ENCODE data around the gene MAT1A. TPM values are rescaled to one million over a fixed set of nuclear protein-coding genes. Genes with fewer than 3 reads are reported as not detected.
A peak's percentile ranks its signal among the peaks of the same experiment; 100 is the strongest.
"Not testable (repeated sequence)": the region's sequence is repeated elsewhere in the genome, so short reads cannot be mapped to it uniquely, and the experiment has no call there.

Gene MAT1A
- total and polyA plus RNA-seq, 10 donors: 0.05 to 0.76 TPM; not detected in 8

GRCh38 chr10:80260295-80261243 lies 28.9 kb downstream of the MAT1A start:
- Histone ChIP-seq H3K27ac (no peak overlapping the region), H3K4me1 (peaks cover 0 to 4% (median 0%) of the 10 kb centered on the region in 6 donors), H3K4me3 (no peak overlapping the region), H3K9me3 (peaks cover 0 to 4% (median 0%) of the 10 kb centered on the region in 8 donors), H3K27me3 (replicated peaks in 1 of 7) (peaks cover 0 to 18% (median 0%) of the 10 kb centered on the region in 7 donors), H3K36me3 (no peaks in the 10 kb centered on the region)
- intact Hi-C loops (cut with DNase I; ENCODE audit: low total_unique reads): no loop called here
- TF ChIP-seq POLR2A (IDR thresholded peaks at IDR 0.05) (no peak), POLR2AphosphoS5 (IDR thresholded peaks at IDR 0.05) (no peak)
- TF ChIP-seq, protein P1, sequence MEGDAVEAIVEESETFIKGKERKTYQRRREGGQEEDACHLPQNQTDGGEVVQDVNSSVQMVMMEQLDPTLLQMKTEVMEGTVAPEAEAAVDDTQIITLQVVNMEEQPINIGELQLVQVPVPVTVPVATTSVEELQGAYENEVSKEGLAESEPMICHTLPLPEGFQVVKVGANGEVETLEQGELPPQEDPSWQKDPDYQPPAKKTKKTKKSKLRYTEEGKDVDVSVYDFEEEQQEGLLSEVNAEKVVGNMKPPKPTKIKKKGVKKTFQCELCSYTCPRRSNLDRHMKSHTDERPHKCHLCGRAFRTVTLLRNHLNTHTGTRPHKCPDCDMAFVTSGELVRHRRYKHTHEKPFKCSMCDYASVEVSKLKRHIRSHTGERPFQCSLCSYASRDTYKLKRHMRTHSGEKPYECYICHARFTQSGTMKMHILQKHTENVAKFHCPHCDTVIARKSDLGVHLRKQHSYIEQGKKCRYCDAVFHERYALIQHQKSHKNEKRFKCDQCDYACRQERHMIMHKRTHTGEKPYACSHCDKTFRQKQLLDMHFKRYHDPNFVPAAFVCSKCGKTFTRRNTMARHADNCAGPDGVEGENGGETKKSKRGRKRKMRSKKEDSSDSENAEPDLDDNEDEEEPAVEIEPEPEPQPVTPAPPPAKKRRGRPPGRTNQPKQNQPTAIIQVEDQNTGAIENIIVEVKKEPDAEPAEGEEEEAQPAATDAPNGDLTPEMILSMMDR (IDR thresholded peaks at IDR 0.05 in 8 of 11, conservative IDR thresholded peaks at IDR 0.05 in 3 of 11): peak; percentile 48 to 80 (median 72)
- DNase-seq: peak; percentile 75
- WGBS, 5 donors: 51 to 66% (median 56%) methylated on average over 15 to 19 of the region's 19 CpGs

- DNase-seq: no peak
- peaks cover 0 to 4% (median 0%) of the 10 kb centered on the region in 8 donors for H3K9me3 ChIP-seq
- 76 to 85% (median 82%) methylated on average over 5 to 6 of the region's 6 CpGs for WGBS, 5 donors
- peaks cover 0 to 4% (median 0%) of the 10 kb centered on the region in 6 donors for H3K4me1 ChIP-seq
- H3K4me3 ChIP-seq: no peak overlapping the region
- intact Hi-C loops (cut with DNase I; ENCODE audit: low total_unique reads): no loop called here
- no peak overlapping the region for H3K27ac ChIP-seq
- TF ChIP-seq POLR2AphosphoS5 (IDR thresholded peaks at IDR 0.05) (no peak), POLR2A (IDR thresholded peaks at IDR 0.05) (no peak)
- TF ChIP-seq, protein P1 (IDR thresholded peaks at IDR 0.05 in 8 of 11, conservative IDR thresholded peaks at IDR 0.05 in 3 of 11): no peak
- no peaks in the 10 kb centered on the region for H3K36me3 ChIP-seq
- H3K27me3 ChIP-seq (replicated peaks in 1 of 7): peaks cover 0 to 14% (median 0%) of the 10 kb centered on the region in 7 donors
These were observed 30.0 kb downstream of the MAT1A start for GRCh38 chr10:80259405-80259871.

- TF ChIP-seq, protein P1 (IDR thresholded peaks at IDR 0.05 in 8 of 11, conservative IDR thresholded peaks at IDR 0.05 in 3 of 11): peak in 1 of 11 experiments; percentile 13
- DNase-seq; H3K4me3 ChIP-seq; H3K36me3 ChIP-seq; H3K9me3 ChIP-seq; intact Hi-C loops (cut with DNase I; ENCODE audit: low total_unique reads); H3K27ac ChIP-seq: not testable (repeated sequence)
- Histone ChIP-seq H3K27me3 (replicated peaks in 1 of 7) (peaks cover 0 to 28% (median 0%) of the 10 kb centered on the region in 7 donors), H3K4me1 (peaks cover 0 to 25% (median 3%) of the 10 kb centered on the region in 6 donors)
- 48 to 65% (median 50%) methylated on average over 3 to 4 of the region's 4 CpGs for WGBS, 5 donors
These were observed 32.7 kb downstream of the MAT1A start for GRCh38 chr10:80256798-80257197.

DNA sequence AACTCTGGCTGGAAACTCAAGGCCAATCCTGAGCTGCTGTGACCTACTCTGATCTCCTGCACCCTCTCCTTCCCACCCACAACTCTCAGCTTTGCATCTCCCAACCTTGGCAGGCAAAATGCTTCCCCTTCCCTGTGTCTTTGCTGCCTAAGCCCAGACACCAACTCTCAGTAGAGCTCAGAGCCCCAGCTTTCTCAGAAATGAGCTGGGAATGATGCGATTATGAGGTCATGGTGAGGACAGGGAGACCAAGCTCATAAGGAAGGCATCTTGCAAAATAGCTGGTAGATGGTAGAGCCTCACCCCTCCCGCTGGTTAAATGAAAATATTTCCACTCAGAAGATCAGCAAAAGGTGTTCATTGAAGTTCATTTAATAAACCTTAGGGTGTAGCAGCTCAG lies 34.7 kb downstream of the MAT1A start:
- DNase-seq; H3K36me3 ChIP-seq; H3K4me3 ChIP-seq; intact Hi-C loops (cut with DNase I; ENCODE audit: low total_unique reads); H3K9me3 ChIP-seq: not testable (repeated sequence)
- WGBS, 5 donors: no CpG with 5 or more reads among the region's 2 CpGs
- H3K27me3 ChIP-seq (replicated peaks in 1 of 7): peaks cover 0 to 20% (median 0%) of the 10 kb centered on the region in 7 donors
- H3K4me1 ChIP-seq: peaks cover 0 to 21% (median 3%) of the 10 kb centered on the region in 6 donors
- H3K27ac ChIP-seq: peak overlapping the region in 2 of 8 donors; percentile 79

DNA sequence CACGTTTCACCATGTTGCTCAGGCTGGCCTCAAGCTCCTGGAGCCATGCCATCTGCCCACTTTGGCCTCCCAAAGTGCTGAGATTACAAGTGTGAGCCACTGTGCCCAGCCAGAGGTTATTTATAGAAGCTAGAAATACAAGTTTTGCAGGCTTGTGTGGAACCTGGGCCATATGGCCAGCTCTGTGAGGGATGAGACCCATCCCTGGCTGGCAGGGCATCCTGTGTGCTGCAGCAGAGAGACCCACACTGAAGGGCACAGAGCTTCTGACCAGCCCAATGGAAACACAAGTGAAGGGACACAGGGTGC lies 35.5 kb downstream of the MAT1A start:
- intact Hi-C loops (cut with DNase I; ENCODE audit: low total_unique reads); H3K4me3 ChIP-seq; H3K9me3 ChIP-seq; DNase-seq; H3K36me3 ChIP-seq: not testable (repeated sequence)
- Histone ChIP-seq H3K27ac (peak overlapping the region in 5 of 8 donors; percentile 38 to 81 (median 79)), H3K27me3 (replicated peaks in 1 of 7) (peaks cover 0 to 20% (median 0%) of the 10 kb centered on the region in 7 donors), H3K4me1 (peaks cover 0 to 21% (median 3%) of the 10 kb centered on the region in 6 donors)
- WGBS, 5 donors: 7 to 21% (median 13%) methylated on average over 1 of the region's 1 CpG
